Dedifferentiated amniotic fluid mesenchymal stem cell (primary cell): ENCODE data around the gene ZNF213.
A peak's percentile ranks its signal among the peaks of the same experiment; 100 is the strongest.
"Not testable (repeated sequence)": the region's sequence is repeated elsewhere in the genome, so short reads cannot be mapped to it uniquely, and the experiment has no call there.

Source experiments
- DNase-seq: peaks from one replicate; pipeline ENCODE4 v3.0.0-alpha.2; 2016; ENCODE audit errors: extremely low spot score

Gene ZNF213

DNA sequence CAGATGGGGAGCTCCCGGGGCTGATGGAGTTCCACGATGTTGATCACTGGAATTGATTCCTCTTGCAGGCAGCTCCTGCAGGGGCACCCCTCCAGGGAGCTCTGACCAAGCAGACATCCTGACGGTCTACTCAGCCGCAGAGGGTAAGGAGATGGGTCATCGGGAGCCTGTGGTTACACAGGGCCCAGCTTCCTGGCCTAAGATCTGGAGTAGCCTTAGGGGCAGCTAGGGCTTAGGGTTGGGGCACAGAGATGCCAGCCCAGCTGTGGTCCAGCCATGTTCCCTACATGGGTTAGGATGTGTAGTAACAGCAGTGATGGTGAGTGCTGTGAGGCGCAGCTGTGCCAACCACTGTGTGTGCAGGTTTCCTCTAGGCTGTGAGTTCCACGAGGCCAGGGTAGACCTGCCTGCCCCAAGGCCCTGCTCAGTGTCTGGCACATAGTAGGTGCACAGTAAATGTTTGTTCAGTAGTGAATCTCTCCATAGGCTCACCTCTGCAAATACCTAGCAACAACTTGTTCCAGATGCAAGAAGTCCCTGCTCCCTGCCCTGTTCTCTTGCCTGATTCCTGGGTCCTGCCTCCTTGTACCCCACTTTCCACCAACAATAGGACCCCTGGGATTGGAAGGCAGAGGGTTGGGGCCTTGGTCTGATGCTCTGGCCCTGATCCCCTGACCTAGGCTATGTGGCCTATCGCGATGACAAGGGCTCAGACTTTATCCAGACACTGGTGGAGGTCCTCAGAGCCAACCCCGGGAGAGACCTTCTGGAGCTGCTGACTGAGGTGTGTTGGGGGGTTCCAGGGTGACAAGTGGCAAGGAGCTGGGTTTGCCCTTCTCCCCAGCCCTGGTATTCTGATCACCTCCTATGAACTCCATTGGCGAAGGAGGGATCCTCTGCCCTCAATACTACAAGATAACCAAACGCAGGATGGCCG lies 13.7 kb downstream of the ZNF213 start:
- no peak for DNase-seq

DNA sequence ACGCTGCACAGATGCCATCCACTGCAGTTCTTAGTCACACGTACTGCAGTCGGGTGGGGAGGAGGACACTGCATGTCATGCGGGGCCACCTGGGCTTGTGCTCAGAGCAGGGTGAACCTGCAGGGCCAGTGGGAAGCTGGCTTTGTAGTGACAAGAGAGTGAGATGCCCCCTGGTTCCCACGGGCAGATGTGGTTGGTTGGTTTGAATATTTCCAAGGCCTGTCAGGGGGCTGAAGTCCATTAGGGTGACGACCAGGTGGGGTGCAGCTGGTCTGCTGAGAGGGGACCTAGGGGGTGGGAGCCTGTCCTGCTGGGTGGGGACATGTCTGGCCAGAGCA lies 14.3 kb downstream of the ZNF213 start:
- no peak for DNase-seq

GRCh38 chr16:3149630-3150345 lies 15.0 kb downstream of the ZNF213 start:
- no peak for DNase-seq

GRCh38 chr16:3150346-3151218 lies 15.8 kb downstream of the ZNF213 start:
- peak; percentile 96 for DNase-seq

GRCh38 chr16:3152027-3152276 lies 17.1 kb downstream of the ZNF213 start:
- no peak for DNase-seq

- DNase-seq: peak; percentile 89
These were observed 17.6 kb downstream of the ZNF213 start for GRCh38 chr16:3152277-3152990.

DNA sequence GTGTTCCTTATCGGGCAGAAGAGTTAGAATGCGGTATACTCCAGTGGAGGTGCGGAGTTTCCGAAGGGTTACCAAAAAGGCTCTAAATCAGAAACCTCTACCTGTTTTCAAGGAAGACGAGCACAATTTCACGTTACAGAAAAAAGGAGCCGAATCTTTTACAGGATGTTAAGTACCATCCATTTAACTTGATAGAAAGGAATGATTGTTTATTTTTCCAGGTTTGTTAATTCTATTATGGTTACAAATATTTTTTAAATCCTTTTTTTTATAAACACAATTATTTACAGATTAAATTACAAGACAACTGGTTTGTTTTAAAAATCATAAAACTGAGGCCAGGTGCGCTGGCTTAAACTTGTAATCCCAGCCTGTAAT lies 18.2 kb downstream of the ZNF213 start:
- no peak for DNase-seq

- DNase-seq: no peak
These were observed 20.4 kb downstream of the ZNF213 start for GRCh38 chr16:3155181-3155580.

DNA sequence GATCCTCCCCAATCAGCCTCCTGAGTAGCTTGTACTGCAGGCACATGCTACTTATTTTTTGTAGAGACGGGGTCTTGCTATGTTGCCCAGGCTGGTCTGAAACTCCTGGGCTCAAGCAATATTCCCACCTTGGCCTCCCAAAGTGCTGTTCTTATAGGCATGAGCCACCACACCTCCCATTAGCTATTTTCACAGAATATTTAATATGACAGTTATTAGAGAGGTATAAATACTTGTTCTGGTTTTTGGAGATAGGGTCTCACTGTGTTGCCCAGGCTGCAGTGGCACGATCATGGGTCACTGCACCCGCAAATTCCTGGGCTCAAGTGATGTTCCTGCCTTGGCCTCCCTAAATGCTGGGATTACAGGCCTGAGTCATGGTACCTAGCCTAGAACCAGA lies 21.1 kb downstream of the ZNF213 start:
- no peak for DNase-seq

- peak; percentile 93 for DNase-seq
These were observed 22.6 kb downstream of the ZNF213 start for GRCh38 chr16:3157229-3158025.

DNA sequence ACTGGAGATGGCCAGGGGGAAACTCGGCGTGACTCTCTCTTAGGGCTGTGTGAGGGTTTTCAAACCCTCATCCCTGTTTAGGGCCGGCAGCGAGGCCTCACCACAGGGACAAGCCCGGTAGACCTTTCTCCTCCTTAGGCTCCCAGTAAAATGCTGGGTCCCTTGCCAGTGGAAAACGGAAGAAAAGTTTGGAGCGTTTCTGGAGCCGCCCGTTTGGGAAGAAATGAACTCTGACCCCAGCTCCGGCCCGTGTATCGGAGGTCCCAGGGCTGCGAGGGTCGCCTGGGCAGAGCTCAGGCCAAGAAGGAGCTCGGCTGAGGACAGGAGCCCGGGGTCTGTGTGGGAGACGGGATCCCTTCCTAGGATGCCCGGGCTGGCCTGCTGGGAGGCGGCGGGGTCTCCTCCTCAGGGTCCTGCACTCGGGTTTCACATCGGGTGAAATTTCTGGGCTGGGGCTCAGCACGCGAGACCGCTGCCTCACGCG lies 23.2 kb downstream of the ZNF213 start:
- no peak for DNase-seq

- peak; percentile 71 for DNase-seq
These were observed 23.9 kb downstream of the ZNF213 start for GRCh38 chr16:3158510-3159314.

- no peak for DNase-seq
These were observed 26.6 kb downstream of the ZNF213 start for GRCh38 chr16:3161235-3162018.

DNA sequence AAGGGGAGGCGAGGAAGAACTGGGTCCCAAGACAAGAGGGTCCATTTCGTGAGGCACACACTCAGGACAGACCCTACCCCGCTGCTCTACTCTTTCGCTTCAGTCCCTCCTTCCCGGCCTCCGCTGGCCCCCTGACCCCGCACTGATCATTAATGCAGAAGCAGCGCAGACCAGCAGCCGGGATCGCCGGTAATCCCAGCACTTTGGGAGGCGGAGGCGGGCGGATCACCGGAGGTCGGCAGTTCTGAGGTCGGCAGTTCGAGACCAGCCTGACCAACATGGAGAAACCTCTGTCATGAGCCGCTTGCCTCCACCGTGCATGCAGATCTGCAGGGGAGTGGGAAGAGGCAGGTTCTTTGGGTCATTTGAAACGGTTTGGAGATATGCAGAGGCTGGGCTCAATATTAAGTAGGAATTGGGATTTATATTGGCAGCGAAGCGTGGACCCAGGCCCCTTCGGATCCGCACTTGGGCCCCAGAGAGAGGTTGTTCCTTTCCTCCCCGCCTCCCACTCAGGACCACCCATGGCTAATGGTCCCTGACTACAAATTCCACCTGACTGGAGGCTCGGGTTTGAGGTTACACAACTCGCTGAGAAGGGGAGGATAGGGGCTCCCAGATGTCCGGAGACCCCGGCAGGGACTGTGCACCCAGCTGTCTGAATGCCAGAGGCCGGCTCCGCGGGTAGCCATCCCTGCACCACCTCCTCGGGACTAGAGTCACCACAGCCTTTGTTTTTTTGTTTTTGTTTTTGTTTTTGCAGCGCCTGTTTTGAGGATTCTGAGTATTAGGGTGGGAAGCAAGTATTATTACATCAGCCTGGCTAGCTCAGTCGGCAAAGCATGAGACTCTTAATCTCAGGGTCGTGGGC lies 29.5 kb downstream of the ZNF213 start:
- no peak for DNase-seq

- DNase-seq: no peak
These were observed 30.4 kb downstream of the ZNF213 start for GRCh38 chr16:3165111-3165822.

GRCh38 chr16:3166505-3166886 lies 31.7 kb downstream of the ZNF213 start:
- no peak for DNase-seq

- DNase-seq: not testable (repeated sequence)
These were observed 33.9 kb downstream of the ZNF213 start for GRCh38 chr16:3168729-3169128.
